Neuronal stem cell (in vitro differentiated cells): ENCODE results near the gene REN.

ENCODE experiments used
- DNase-seq: peaks from one replicate; pipeline ENCODE4 v3.0.0-alpha.2; 2013; ENCODE audit warnings: low spot score
- H2AFZ ChIP-seq: one replicate; pipeline ENCODE4 v1.6.1; 2013; ENCODE audit warnings: mild to moderate bottlenecking, low read length, inconsistent platforms
- H2AK5ac ChIP-seq: 2 replicates; pipeline ENCODE4 v1.6.1; 2013; ENCODE audit warnings: low read depth, mild to moderate bottlenecking, inconsistent platforms, low read length, moderate library complexity, mixed read lengths
- H2BK120ac ChIP-seq: 2 replicates; pipeline ENCODE4 v1.6.1; 2013; ENCODE audit warnings: low read depth, mild to moderate bottlenecking, inconsistent platforms, low read length, moderate library complexity, mixed read lengths
- H2BK12ac ChIP-seq: one replicate; pipeline ENCODE4 v1.6.1; 2013; ENCODE audit warnings: low read length, inconsistent platforms
- H2BK15ac ChIP-seq: 2 replicates; pipeline ENCODE4 v1.6.1; 2013; ENCODE audit warnings: mild to moderate bottlenecking, low read length, inconsistent platforms, mixed read lengths
- H2BK5ac ChIP-seq: one replicate; pipeline ENCODE4 v1.6.1; 2013; ENCODE audit warnings: inconsistent platforms, mild to moderate bottlenecking, low read length, moderate library complexity
- H3K14ac ChIP-seq: one replicate; pipeline ENCODE4 v1.6.1; 2013; ENCODE audit warnings: low read length, inconsistent platforms
- H3K18ac ChIP-seq: 2 replicates; pipeline ENCODE4 v1.6.1; 2013; ENCODE audit warnings: low read length, inconsistent platforms
- H3K23ac ChIP-seq: 2 replicates; pipeline ENCODE4 v1.6.1; 2013; ENCODE audit warnings: low read depth, mild to moderate bottlenecking, mixed read lengths, low read length, inconsistent platforms; ENCODE audit not compliant: poor library complexity
- H3K27ac ChIP-seq: replicated peaks from 3 replicates; pipeline ENCODE4 v1.5.1; 2013; ENCODE audit warnings: low read length, inconsistent platforms
- H3K27me3 ChIP-seq, 3 experiments: 2 replicates each; pipeline ENCODE4 v1.6.1; 2013; ENCODE audit warnings: low read length in 3 of 3, mild to moderate bottlenecking in 2 of 3, inconsistent platforms in 1 of 3, low read depth in 1 of 3, mixed read lengths in 1 of 3, moderate library complexity in 1 of 3; ENCODE audit not compliant: control insufficient read depth in 3 of 3, insufficient read depth in 3 of 3
- H3K36me3 ChIP-seq, 2 donors: replicated peaks in 1 of 2; 2 replicates each; pipeline ENCODE4 v1.6.1; 2013; ENCODE audit warnings: low read length in 2 of 2; ENCODE audit not compliant: control insufficient read depth in 2 of 2, insufficient read depth in 2 of 2
- H3K4ac ChIP-seq: 2 replicates; pipeline ENCODE4 v1.6.1; 2013; ENCODE audit warnings: inconsistent platforms, mild to moderate bottlenecking, low read length, moderate library complexity
- H3K4me1 ChIP-seq, 2 donors: 1 replicate in 1 of 2; 2 replicates in 1 of 2; pipeline ENCODE4 v1.6.1; 2013; ENCODE audit warnings: low read length in 2 of 2, low read depth in 1 of 2; ENCODE audit not compliant: control insufficient read depth in 2 of 2, insufficient read depth in 1 of 2
- H3K4me2 ChIP-seq: one replicate; pipeline ENCODE4 v1.6.1; 2013; ENCODE audit warnings: mild to moderate bottlenecking, low read length, inconsistent platforms; ENCODE audit not compliant: insufficient read depth, poor library complexity, severe bottlenecking
- H3K4me3 ChIP-seq, 2 donors: 2 replicates each; pipeline ENCODE4 v1.5.1; 2013; ENCODE audit warnings: low read length in 2 of 2, mild to moderate bottlenecking in 2 of 2, inconsistent platforms in 1 of 2, moderate library complexity in 1 of 2
- H3K79me1 ChIP-seq: one replicate; pipeline ENCODE4 v1.6.1; 2013; ENCODE audit warnings: low read depth, mild to moderate bottlenecking, inconsistent platforms, low read length, moderate library complexity
- H3K9ac ChIP-seq: one replicate; pipeline ENCODE4 v1.6.1; 2013; ENCODE audit warnings: mild to moderate bottlenecking, low read depth, low read length, inconsistent platforms; ENCODE audit not compliant: poor library complexity
- H3K9me3 ChIP-seq, 2 donors: replicated peaks in 1 of 2; 2 replicates each; pipeline versions ENCODE3 to v1.6.1; 2013; ENCODE audit warnings: low read length in 2 of 2, mild to moderate bottlenecking in 2 of 2, inconsistent platforms in 1 of 2, low read depth in 1 of 2, mixed read lengths in 1 of 2, moderate library complexity in 1 of 2; ENCODE audit not compliant: control insufficient read depth in 2 of 2, insufficient read depth in 1 of 2
- H4K8ac ChIP-seq: one replicate; pipeline ENCODE4 v1.6.1; 2013; ENCODE audit warnings: low read depth, mild to moderate bottlenecking, inconsistent platforms, low read length, moderate library complexity
- H4K91ac ChIP-seq: one replicate; pipeline ENCODE4 v1.6.1; 2013; ENCODE audit warnings: low read length, low read depth, mild to moderate bottlenecking, inconsistent platforms; ENCODE audit not compliant: poor library complexity
- WGBS, 2 donors: extraction: QIAGEN DNeasy Blood & Tissue Kit; methylation state at CpG; one replicate each; pipeline ENCODE4 v1.1.7; 2013; ENCODE audit warnings: missing lambda C conversion rate in 2 of 2, mixed read lengths in 1 of 2; ENCODE audit not compliant: insufficient read length in 2 of 2, insufficient replicate concordance in 1 of 2; ENCODE audit errors: extremely low coverage in 2 of 2; 5-methylcytosine and 5-hydroxymethylcytosine counted together

REN gene

GRCh38 chr1:204121840-204122555 lies 44.1 kb downstream of the REN start:
- no peak overlapping the region for H3K9ac ChIP-seq
- no peaks in the 10 kb centered on the region for H3K9me3 ChIP-seq
- H3K4me2 ChIP-seq, result no peak overlapping the region
- H3K79me1 ChIP-seq, result peaks cover 3% of the 10 kb centered on the region
- no peak overlapping the region for H4K91ac ChIP-seq
- H3K18ac ChIP-seq, result no peak overlapping the region
- H2AFZ ChIP-seq, result no peak overlapping the region
- H2AK5ac ChIP-seq, result no peak overlapping the region
- H2BK120ac ChIP-seq, result no peak overlapping the region
- no peaks in the 10 kb centered on the region for H3K27me3 ChIP-seq
- H3K4ac ChIP-seq, result no peak overlapping the region
- no peak overlapping the region for H2BK15ac ChIP-seq
- H3K4me3 ChIP-seq, result no peak overlapping the region
- H3K23ac ChIP-seq, result no peak overlapping the region
- no peak overlapping the region for H2BK12ac ChIP-seq
- no peak overlapping the region for H4K8ac ChIP-seq
- peaks cover 4 to 7% of the 10 kb centered on the region in 2 donors for H3K4me1 ChIP-seq
- no CpG with 5 or more reads among the region's 17 CpGs for WGBS, 2 donors
- DNase-seq, result no peak
- peaks cover 39 to 94% of the 10 kb centered on the region in 2 donors for H3K36me3 ChIP-seq
- H3K14ac ChIP-seq, result no peak overlapping the region
- no peak overlapping the region for H3K27ac ChIP-seq
- no peak overlapping the region for H2BK5ac ChIP-seq

GRCh38 chr1:204116539-204116938 lies 49.6 kb downstream of the REN start:
- peaks cover 0 to 10% of the 10 kb centered on the region in 2 donors for H3K9me3 ChIP-seq
- no peak overlapping the region for H3K14ac ChIP-seq
- WGBS, 2 donors, result no CpG with 5 or more reads among the region's 4 CpGs
- peaks cover 3% of the 10 kb centered on the region for H3K79me1 ChIP-seq
- H2BK12ac ChIP-seq, result no peak overlapping the region
- H2BK120ac ChIP-seq, result no peak overlapping the region
- peaks cover 10 to 82% of the 10 kb centered on the region in 2 donors for H3K36me3 ChIP-seq
- H2AFZ ChIP-seq, result no peak overlapping the region
- H3K9ac ChIP-seq, result peak overlapping the region; percentile 32
- peak overlapping the region in 1 of 2 donors; percentile 30 for H3K4me3 ChIP-seq
- H3K27ac ChIP-seq, result no peak overlapping the region
- no peak overlapping the region for H2BK15ac ChIP-seq
- H3K4me1 ChIP-seq, result peaks cover 0 to 4% of the 10 kb centered on the region in 2 donors
- H3K18ac ChIP-seq, result no peak overlapping the region
- H4K8ac ChIP-seq, result no peak overlapping the region
- no peaks in the 10 kb centered on the region for H3K27me3 ChIP-seq
- no peak overlapping the region for H2BK5ac ChIP-seq
- H3K23ac ChIP-seq, result no peak overlapping the region
- H3K4me2 ChIP-seq, result no peak overlapping the region
- no peak overlapping the region for H4K91ac ChIP-seq
- DNase-seq, result no peak
- no peak overlapping the region for H3K4ac ChIP-seq
- H2AK5ac ChIP-seq, result no peak overlapping the region

GRCh38 chr1:204115116-204115515 lies 51.0 kb downstream of the REN start:
- H3K4me3 ChIP-seq, result no peak overlapping the region
- no peak overlapping the region for H3K4me2 ChIP-seq
- peaks cover 2 to 4% of the 10 kb centered on the region in 2 donors for H3K4me1 ChIP-seq
- peaks cover 0 to 5% (median 0%) of the 10 kb centered on the region in 3 experiments for H3K27me3 ChIP-seq
- no peak overlapping the region for H2BK120ac ChIP-seq
- DNase-seq, result no peak
- peaks cover 5% of the 10 kb centered on the region for H3K79me1 ChIP-seq
- no peak overlapping the region for H2BK12ac ChIP-seq
- no peak overlapping the region for H3K23ac ChIP-seq
- no peak overlapping the region for H4K8ac ChIP-seq
- no peak overlapping the region for H2BK5ac ChIP-seq
- H3K9me3 ChIP-seq, result peaks cover 0 to 10% of the 10 kb centered on the region in 2 donors
- H3K14ac ChIP-seq, result no peak overlapping the region
- H3K9ac ChIP-seq, result no peak overlapping the region
- H3K27ac ChIP-seq, result no peak overlapping the region
- H4K91ac ChIP-seq, result no peak overlapping the region
- no peak overlapping the region for H3K4ac ChIP-seq
- WGBS, 2 donors, result no CpG with 5 or more reads among the region's 4 CpGs
- H3K36me3 ChIP-seq, result peaks cover 10 to 72% of the 10 kb centered on the region in 2 donors
- no peak overlapping the region for H2AK5ac ChIP-seq
- no peak overlapping the region for H3K18ac ChIP-seq
- H2AFZ ChIP-seq, result no peak overlapping the region
- H2BK15ac ChIP-seq, result no peak overlapping the region

GRCh38 chr1:204114606-204115005 lies 51.5 kb downstream of the REN start:
- no peak overlapping the region for H3K4ac ChIP-seq
- H2BK5ac ChIP-seq, result no peak overlapping the region
- H3K23ac ChIP-seq, result no peak overlapping the region
- peak overlapping the region; percentile 10 for H2AK5ac ChIP-seq
- H3K27me3 ChIP-seq, result peaks cover 0 to 5% (median 0%) of the 10 kb centered on the region in 3 experiments
- no peak for DNase-seq
- no peak overlapping the region for H2AFZ ChIP-seq
- no peak overlapping the region for H4K8ac ChIP-seq
- H3K9ac ChIP-seq, result no peak overlapping the region
- no peak overlapping the region for H2BK120ac ChIP-seq
- H3K9me3 ChIP-seq, result peaks cover 0 to 10% of the 10 kb centered on the region in 2 donors
- H3K4me1 ChIP-seq, result peaks cover 3 to 4% of the 10 kb centered on the region in 2 donors
- peaks cover 10 to 66% of the 10 kb centered on the region in 2 donors for H3K36me3 ChIP-seq
- no peak overlapping the region for H3K14ac ChIP-seq
- H3K4me2 ChIP-seq, result no peak overlapping the region
- no peak overlapping the region for H3K18ac ChIP-seq
- no peak overlapping the region for H2BK12ac ChIP-seq
- H2BK15ac ChIP-seq, result no peak overlapping the region
- H3K79me1 ChIP-seq, result peaks cover 5% of the 10 kb centered on the region
- H3K27ac ChIP-seq, result no peak overlapping the region
- H4K91ac ChIP-seq, result no peak overlapping the region
- H3K4me3 ChIP-seq, result no peak overlapping the region
- no CpG with 5 or more reads among the region's 4 CpGs for WGBS, 2 donors
